NCI-H446 treated with DMSO at 0.1 percent for 48 hours (cell line): ENCODE data around the gene TAS2R50.

Experiments
- DNase-seq: peaks from one replicate; lab custom pipeline; 2025; lab: John Stamatoyannopoulos, UW

Gene TAS2R50

DNA sequence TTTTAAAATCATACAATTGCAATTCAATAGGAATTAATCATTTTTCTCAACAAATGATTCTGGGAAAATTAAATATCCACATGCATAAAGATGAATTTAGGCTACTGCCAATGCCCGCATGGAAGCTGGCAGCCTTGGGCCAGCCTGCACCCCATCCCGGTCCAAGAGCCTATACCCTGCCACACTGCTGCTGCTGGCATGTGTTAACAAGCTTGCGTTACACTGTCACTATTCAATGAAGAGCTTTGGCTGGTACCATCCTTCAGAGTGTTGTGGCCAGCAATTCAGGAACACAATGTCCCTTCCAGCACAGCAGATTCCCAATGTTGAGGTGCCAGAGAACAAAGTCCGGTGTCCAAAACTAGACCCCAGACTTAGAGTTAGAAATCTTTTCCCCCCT, 34.1 kb downstream of the TAS2R50 start:
- no peak for DNase-seq

DNA sequence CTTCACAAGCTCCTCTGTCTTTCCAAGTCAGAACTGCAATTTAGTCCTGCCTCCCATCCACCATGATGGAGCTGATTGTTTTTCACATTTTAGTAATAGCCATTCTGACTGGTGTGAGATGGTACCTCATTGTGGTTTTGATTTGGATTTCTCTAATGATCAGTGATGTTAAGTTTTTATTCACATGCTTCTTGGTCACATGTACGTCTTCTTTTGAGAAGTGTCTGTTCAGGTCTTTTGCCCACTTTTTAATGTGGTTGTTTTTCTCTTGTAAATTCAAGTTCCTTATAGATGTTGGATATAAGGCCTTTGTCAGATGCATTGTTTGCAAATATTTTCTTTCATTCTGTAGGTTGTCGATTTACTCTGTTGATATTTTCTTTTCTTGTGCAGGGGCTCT, 43.5 kb downstream of the TAS2R50 start:
- DNase-seq: no peak

DNA sequence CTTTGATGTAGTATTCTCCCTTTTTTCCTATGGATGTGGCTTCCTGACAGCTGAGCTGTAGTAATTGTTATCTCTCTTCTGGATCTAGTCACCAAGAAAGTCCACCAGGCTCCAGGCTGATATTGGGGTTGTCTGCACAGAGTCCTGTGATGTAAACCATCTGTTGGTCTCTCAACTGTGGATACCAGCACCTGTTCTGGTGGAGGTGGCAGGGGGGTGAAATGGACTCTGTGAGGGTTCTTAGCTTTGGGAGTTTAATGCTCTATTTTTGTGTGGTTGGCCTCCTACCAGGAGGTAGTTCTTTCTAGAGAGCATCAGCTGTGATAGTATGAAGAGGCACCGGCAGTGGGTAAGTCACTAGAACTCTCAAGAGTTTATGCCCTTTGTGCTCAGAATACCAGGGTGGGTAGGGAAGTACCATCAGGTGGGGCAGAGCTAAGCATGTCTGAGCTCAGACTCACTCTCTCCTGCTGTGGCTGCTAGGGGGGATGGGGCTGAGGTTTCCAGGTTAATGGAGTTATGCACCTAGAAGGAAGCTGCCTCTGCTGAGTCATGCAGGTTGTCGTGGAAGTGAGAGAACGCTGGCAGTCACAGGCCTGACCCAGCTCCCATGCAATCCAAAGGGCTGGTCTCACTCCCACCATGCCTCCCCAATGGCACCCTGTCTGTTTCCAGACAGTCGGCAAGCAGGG, 44.6 kb downstream of the TAS2R50 start:
- no peak for DNase-seq

DNA sequence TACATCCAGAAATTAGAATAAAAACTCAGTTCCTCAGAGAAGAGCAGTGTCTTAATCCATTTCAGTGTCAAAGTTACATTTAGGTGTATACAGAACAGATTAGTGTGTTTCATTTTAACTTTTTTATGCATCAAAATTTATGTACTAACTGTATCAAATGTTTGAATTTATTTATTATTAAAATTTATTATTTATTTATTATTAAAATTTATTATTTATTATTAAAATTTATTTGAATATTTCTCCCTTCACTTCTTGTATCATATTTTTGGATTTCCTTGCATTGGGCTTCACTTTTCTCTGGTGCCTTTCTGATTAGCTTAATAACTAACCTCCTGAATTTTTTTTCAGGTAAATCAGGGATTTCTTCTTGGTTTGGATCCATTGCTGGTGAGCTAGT, 45.3 kb downstream of the TAS2R50 start:
- DNase-seq: no peak

DNA sequence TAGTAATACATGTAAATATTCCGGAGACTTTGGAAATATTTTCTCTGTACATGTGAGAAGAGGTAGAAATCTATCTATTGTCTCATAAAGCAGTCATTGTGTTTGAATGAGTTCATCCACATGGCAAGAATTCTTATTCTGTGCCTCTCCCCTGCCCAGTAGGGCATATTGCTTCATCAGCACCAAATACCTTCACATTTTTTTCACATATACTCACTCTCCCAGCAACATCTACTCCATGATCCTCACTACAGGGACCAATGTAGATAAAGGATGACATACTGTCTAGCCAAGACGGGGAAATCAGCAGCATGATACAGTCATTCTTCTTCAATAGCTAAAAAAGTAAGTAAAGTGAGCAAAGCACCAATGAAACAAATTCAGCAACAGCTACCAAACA, 46.3 kb downstream of the TAS2R50 start:
- no peak for DNase-seq

DNA sequence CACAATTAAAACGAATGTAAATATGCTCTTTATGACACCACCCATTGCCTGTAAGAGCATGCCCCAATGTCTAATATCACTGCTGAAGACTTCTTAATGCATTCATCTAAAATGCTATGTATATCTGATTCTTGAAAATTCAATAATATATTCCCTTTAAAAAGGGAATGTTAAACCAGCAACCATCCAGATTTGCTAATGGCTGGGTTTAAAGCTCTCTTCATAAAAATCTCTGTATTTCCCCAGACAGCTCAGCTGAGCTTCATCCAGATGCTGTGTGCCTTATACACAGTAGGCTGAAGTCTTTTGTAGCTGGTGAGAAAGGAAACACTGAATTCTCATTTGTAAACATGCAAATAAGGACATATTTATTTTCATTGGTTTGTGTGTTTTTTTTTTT, 47.5 kb downstream of the TAS2R50 start, which contains the start of gene TAS2R14:
TAS2R14 (minus strand) TSS at position 101 of the 400 bp plus-strand sequence; CDS start at position 45, 56 bp downstream.
- DNase-seq: no peak

DNA sequence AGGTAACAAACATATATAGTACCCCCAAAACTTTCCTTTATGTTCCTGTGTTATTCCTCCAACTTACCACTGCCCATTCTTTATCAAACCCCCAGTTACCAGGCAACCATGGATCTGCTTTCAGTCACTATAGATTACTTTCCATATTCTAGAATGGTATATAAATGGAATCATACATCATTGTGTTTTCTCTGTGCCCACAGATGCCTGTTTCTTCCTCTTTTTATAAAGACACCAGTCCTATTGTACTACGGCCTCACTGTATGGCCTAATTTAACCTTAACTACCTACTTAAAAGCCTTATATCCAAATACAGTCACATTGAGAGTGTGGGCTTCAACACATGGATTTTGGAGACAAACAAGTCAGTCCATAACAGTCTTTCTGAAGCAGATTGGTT, 50.2 kb downstream of the TAS2R50 start:
- DNase-seq: no peak
